Measurements from ENCODE around the gene LCE2B.

GRCh38 chr1:152646656-152647055, 39.3 kb upstream of the LCE2B start:
- no peak for TF ChIP-seq CTCF (IDR thresholded peaks at IDR 0.05)
- TF ChIP-seq POLR2A (IDR thresholded peaks at IDR 0.05): no peak

Measured in right lobe of liver (tissue), 4 donors.